Heart left ventricle (tissue), 13 donors: ENCODE measurements around the gene SYMPK.

Experiments used
- POLR2A ChIP-seq, 2 donors: fragments of 450-650 bp; IDR thresholded peaks; one replicate each; pipeline ENCODE4 v1.6.1; 2017; ENCODE audit warnings: antibody characterized with exemption in 2 of 2, mild to moderate bottlenecking in 2 of 2, moderate library complexity in 2 of 2
- TF ChIP-seq, protein P1 (sequence below), 12 donors: fragments of 200-600 bp; sonication (generic) in 4 of 12; IDR thresholded peaks; one replicate each; pipeline versions ENCODE4 v1.5.0 to v1.8.0; 2018 to 2022; ENCODE audit warnings: antibody characterized with exemption in 12 of 12, mild to moderate bottlenecking in 5 of 12
- donor health status: ischemic (EF 13 %, LVEDD 7.1; RV severe dilation, severe dysfunction).
- donor health status: DM: no; HTN: yes; CAD: no.
- donor health status: DM: no; HTN: no; CAD: no.
- donor health status: ischemic (EF 25% LVEDD 6.9; RV normal size, moderate dysfunction).
- donor health status: ischemic (EF 25% LVEDD 5.7; RV mildly dilated, moderate dysfunction).
- donor health status: ischemic (EF 35%, LVEDD 5.7; RV mildly dilated, moderate dysfunction).
- donor health status: nonischemic (EF 11% LVEDD 7.7; RV severe dilation, severe dysfunction).
- donor health status: DM: yes; HTN: yes; CAD: no.
- donor health status: PGD.
- donor health status: ischemic (EF 29% LVEDD 5.4; RV normal size, mild dysfunction).
- donor health status: nonischemic (EF 23%, LVEDD 6.1; RV moderate dilation, normal function).

GRCh38 chr19:45786533-45786894, 76.4 kb downstream of the SYMPK start:
- TF ChIP-seq, protein P1, sequence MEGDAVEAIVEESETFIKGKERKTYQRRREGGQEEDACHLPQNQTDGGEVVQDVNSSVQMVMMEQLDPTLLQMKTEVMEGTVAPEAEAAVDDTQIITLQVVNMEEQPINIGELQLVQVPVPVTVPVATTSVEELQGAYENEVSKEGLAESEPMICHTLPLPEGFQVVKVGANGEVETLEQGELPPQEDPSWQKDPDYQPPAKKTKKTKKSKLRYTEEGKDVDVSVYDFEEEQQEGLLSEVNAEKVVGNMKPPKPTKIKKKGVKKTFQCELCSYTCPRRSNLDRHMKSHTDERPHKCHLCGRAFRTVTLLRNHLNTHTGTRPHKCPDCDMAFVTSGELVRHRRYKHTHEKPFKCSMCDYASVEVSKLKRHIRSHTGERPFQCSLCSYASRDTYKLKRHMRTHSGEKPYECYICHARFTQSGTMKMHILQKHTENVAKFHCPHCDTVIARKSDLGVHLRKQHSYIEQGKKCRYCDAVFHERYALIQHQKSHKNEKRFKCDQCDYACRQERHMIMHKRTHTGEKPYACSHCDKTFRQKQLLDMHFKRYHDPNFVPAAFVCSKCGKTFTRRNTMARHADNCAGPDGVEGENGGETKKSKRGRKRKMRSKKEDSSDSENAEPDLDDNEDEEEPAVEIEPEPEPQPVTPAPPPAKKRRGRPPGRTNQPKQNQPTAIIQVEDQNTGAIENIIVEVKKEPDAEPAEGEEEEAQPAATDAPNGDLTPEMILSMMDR (IDR thresholded peaks at IDR 0.05): no peak
- TF ChIP-seq POLR2A (IDR thresholded peaks at IDR 0.05): no peak
